NCI-H1048 (cell line): ENCODE measurements around the gene CABP1.
A peak's percentile ranks its signal among the peaks of the same experiment; 100 is the strongest.

Experiments used
- DNase-seq: peaks from one replicate; lab custom pipeline; 2025; lab: John Stamatoyannopoulos, UW

The CABP1 gene

GRCh38 chr12:120696626-120697025, 56.2 kb downstream of the CABP1 start:
- no peak for DNase-seq

GRCh38 chr12:120697344-120697743, 56.9 kb downstream of the CABP1 start:
- DNase-seq: no peak

DNA sequence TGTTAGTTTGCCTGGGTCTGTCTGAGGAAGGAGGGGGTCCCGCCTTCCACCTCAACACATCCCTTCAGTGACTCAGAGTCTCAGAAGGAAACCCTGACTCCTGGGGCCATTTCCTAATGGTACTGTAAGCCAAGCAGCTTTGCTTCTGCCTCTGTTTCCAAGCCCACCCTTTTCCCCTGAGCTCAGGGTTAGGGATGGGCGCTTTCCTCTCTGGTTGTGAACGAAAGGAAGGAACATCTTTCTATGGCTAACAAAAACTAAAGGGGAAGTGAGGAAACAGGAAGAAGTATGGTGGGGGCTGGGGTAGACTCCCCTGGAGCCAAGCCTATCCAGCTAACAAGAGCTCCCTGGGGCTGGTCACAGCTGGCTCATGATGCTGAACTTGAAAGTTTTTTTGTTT, 58.2 kb downstream of the CABP1 start:
- no peak for DNase-seq

GRCh38 chr12:120699553-120699952, 59.1 kb downstream of the CABP1 start:
- DNase-seq: no peak

- DNase-seq: no peak
Observed at GRCh38 chr12:120700886-120701285, 60.5 kb downstream of the CABP1 start.

DNA sequence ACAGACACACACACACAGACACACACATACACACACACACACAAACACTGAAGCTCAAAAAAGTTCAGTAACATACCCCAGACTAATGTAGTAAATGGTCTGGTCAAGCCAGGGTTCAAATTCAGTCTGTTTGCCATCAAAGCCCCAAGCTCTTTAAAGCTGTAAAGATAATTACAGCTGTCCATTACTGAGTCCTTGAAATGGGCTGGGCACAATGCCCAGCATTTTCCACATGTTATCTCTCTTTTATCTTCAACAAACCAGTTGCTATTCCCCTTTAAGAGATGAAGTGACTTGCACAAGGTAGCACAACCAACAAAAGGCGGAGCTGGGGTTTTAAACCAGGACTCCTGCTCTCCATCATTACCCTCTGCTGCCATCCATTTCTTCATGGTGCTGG, 62.2 kb downstream of the CABP1 start:
- DNase-seq: no peak

GRCh38 chr12:120703311-120703942, 63.0 kb downstream of the CABP1 start:
- no peak for DNase-seq

GRCh38 chr12:120705618-120706017, 65.2 kb downstream of the CABP1 start:
- DNase-seq: no peak

- no peak for DNase-seq
Observed at GRCh38 chr12:120706029-120706428, 65.6 kb downstream of the CABP1 start.

- DNase-seq: no peak
Observed at GRCh38 chr12:120708651-120709050, 68.2 kb downstream of the CABP1 start.

DNA sequence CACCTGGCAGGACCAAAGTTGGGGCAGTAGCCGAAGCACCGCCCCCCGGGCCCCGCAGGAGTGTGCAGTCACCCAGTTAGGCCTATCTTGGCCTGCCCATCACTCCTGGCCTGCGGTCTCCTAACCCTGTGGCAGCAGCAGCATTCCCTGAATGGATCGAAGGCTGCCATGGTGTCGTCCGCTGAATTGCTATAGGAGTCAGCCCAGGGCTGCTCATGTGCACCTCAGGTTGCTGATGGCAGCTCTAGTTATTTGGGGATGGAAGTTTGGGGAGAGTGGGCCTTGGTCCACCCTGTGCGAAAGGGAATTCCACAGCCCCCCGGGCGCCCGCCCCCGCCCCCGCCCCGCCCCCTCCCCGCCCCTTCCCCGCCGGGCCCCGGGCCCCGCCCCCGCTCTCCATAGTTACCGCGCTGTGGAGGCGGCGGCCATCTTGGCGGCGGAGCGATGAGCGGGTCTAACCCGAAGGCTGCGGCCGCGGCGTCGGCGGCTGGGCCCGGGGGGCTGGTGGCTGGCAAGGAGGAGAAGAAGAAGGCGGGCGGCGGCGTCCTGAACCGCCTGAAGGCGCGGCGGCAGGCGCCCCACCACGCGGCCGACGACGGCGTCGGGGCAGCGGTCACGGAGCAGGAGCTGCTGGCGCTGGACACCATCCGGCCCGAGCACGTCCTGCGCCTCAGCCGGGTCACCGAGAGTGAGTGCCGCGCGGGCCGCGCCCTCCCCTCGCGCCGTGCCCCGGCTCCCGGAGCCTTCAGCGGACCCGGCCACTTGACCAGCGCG, 69.8 kb downstream of the CABP1 start, which contains the start of gene UNC119B:
Gene UNC119B (plus strand): TSS at position 428 of the 774 bp plus-strand sequence. CDS start 17 bp downstream, at position 445.
- no peak for DNase-seq

- DNase-seq: no peak
Observed at GRCh38 chr12:120710805-120711296, 70.4 kb downstream of the CABP1 start.

DNA sequence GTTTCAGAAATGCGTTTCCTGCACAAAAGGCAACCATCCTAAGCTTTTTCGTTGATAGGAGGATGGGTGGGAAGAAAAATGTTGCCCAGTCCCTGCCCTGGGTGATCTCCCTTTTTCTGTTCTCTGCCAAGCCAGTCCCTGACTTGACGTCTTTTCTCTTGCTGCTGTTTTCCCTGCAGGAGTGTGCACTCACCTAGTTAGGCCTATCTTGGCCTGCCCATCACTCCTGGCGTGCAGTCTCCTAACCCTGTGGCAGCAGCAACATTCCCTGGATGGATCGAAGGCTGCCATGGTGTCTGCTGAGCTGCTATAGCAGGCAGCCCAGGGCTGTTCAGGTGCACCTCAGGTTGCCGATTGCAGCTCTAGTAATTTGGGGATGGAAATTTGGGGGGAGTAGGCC, 71.0 kb downstream of the CABP1 start:
- DNase-seq: no peak

DNA sequence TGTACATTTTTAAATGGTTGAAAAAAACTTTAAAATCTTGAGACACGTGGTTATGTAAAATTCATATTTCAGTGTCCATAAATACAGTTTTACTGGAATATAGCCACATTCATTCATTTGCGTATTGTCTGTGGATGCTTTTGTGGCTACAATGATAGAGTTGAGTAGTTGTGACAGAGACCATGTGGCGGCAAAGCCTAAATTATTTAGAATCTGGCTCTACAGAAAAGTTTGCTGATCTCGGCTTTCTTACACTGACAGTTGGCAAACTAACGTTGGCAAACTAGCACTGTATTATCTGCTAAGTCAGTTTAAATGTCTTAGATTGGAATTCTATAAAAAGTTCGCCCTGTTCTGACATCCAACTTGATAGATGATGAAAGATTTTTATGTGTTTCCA, 72.2 kb downstream of the CABP1 start:
- DNase-seq: no peak

GRCh38 chr12:120713861-120714482, 73.5 kb downstream of the CABP1 start:
- DNase-seq: peak; percentile 66
